Activated T-cell treated with anti-CD3 and anti-CD28 coated beads, Interleukin-2, amount 50 U/mL, for 4 hours (primary cell): ENCODE results near the gene VASP. TPM values are rescaled to one million over a fixed set of nuclear protein-coding genes. Genes with fewer than 3 reads are reported as not detected.
"Not testable (repeated sequence)": the region's sequence is repeated elsewhere in the genome, so short reads cannot be mapped to it uniquely, and the experiment has no call there.

Experiments used
- ATAC-seq, 2 donors: fragments of 200-7000 bp; cut with Tn5 transposase; one replicate each; pipeline ENCODE4 v1.10.0; 2021
- DNase-seq: peaks from one replicate; pipeline ENCODE4 v3.0.0-alpha.2; 2020
- H3K27me3 Mint-ChIP-seq: one replicate; pipeline ENCODE4 v1.8.0; 2021; ENCODE audit warnings: low read depth, mixed read lengths
- H3K36me3 Mint-ChIP-seq: one replicate; pipeline ENCODE4 v1.8.0; 2022; ENCODE audit warnings: mixed read lengths; ENCODE audit not compliant: insufficient read depth
- H3K4me1 Mint-ChIP-seq: one replicate; pipeline ENCODE4 v1.8.0; 2021; ENCODE audit warnings: low read depth, mixed read lengths
- H3K4me3 Mint-ChIP-seq: one replicate; pipeline ENCODE4 v1.8.0; 2021; ENCODE audit warnings: mild to moderate bottlenecking, moderate library complexity, mixed read lengths
- H3K9me3 Mint-ChIP-seq: one replicate; pipeline ENCODE4 v1.8.0; 2021; ENCODE audit warnings: mixed read lengths
- total RNA-seq, 3 donors: library from RNA; stranded (reverse); gene quantifications; one replicate each; pipeline ENCODE4 v1.2.1, GENCODE V29; 2021

Gene VASP
- total RNA-seq, 3 donors from 2014 or later: 135 to 164 (median 157) TPM

DNA sequence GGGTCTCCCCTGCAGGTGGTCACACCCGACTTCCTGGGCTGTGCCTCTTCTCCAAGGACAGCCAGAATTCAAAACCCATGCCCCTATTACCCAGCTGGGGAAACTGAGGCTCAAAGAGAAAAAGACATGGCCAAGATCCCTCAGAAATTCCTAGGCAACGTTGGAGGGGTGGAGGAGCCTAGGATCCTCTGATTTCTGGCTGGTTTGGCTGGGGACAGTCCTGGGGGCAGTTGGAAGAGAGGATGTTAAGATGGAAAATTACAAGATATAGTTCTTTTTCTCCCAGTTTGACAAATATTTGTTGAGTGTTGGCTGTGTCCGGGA, 2.4 kb downstream of the VASP start:
- Mint-ChIP-seq H3K27me3 (no peaks in the 10 kb centered on the region), H3K36me3 (peaks cover 3% of the 10 kb centered on the region)

DNA sequence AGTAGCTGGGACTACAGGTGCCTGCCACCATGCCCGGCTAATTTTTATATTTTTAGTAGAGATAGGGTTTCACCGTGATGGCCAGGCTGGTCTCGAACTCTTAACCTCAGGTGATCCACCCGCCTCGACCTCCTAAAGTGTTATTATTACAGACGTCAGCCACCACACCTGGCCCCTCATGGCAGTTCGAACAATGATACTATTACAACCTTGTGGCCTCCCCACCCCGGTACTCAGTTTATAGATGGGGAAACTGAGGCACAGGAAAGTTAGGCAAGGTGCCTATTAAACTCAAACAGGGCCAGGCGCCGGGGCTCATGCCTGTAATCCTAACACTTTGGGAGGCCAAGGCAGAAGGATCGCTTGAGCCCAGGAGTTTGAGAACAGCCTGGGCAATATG, 3.1 kb downstream of the VASP start:
- peak overlapping the region; percentile 88 for H3K4me3 Mint-ChIP-seq

More for the DNA sequence above, 2.4 kb downstream of the VASP start:
- H3K9me3 Mint-ChIP-seq: no peaks in the 10 kb centered on the region
- peak overlapping the region; percentile 88 for H3K4me3 Mint-ChIP-seq
- ATAC-seq (no peak), DNase-seq (no peak)
- peaks cover 58% of the 10 kb centered on the region for H3K4me1 Mint-ChIP-seq

DNA sequence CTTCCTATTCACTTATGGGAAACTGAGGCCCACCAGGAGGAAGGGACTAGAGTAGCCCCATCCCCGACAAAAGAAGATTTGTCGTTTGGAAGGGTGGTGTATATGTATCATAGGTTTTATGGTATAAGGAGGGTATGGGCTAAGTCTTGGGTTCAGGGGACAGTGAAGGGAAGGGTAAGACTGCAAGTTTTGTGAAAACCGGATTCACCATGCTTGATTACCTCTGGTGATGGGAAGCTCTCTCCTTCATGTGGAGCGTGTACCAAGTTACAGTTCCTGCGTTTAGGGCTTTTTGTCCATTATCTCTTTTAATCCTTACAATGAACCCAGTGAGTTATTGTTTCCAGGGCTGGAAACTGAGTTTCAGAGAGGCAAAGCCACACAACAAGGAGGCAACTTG, 3.8 kb downstream of the VASP start:
- H3K4me1 Mint-ChIP-seq: peaks cover 61% of the 10 kb centered on the region
- H3K36me3 Mint-ChIP-seq: peaks cover 3% of the 10 kb centered on the region
- H3K4me3 Mint-ChIP-seq: peak overlapping the region; percentile 45
- ATAC-seq (no peak), DNase-seq (no peak)
- H3K9me3 Mint-ChIP-seq: no peaks in the 10 kb centered on the region
- H3K27me3 Mint-ChIP-seq: no peaks in the 10 kb centered on the region

More for the DNA sequence above, 3.1 kb downstream of the VASP start:
- H3K9me3 Mint-ChIP-seq, ATAC-seq, DNase-seq, H3K36me3 Mint-ChIP-seq, H3K27me3 Mint-ChIP-seq: not testable (repeated sequence)
- peaks cover 61% of the 10 kb centered on the region for H3K4me1 Mint-ChIP-seq

DNA sequence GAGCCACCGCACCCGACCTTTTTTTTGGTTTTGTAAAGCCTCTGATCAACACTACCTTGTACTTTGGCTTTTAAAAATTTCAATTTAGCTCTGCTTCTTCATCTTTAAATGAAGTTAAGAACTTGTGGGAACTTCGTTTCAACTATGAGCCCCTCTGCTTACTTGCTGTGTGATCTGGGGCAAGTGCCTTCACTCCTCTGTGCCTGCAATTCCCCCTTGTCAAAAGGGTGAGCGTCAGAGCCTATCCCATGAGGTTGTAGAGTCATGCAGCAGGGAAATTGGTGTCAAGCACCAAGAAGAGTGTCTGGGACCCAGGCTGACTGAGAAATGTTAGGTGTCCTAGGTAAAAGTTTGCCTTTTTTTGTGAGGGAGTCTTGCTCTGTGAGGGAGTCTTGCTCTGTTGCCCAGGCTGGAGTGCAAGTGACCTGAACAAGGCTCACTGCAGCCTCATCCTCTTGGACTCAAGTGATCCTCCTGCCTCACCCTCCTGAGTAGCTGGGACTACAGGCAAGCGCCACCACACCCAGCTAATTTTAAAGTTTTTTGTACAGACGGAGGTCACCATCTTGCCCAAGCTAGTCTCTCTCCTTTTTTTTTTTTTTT, 5.7 kb downstream of the VASP start:
- DNase-seq: no peak
- no peak for ATAC-seq
- no peak overlapping the region for H3K4me3 Mint-ChIP-seq
- H3K27me3 Mint-ChIP-seq: no peaks in the 10 kb centered on the region
- H3K9me3 Mint-ChIP-seq: no peaks in the 10 kb centered on the region
- peaks cover 64% of the 10 kb centered on the region for H3K4me1 Mint-ChIP-seq
- peaks cover 10% of the 10 kb centered on the region for H3K36me3 Mint-ChIP-seq

DNA sequence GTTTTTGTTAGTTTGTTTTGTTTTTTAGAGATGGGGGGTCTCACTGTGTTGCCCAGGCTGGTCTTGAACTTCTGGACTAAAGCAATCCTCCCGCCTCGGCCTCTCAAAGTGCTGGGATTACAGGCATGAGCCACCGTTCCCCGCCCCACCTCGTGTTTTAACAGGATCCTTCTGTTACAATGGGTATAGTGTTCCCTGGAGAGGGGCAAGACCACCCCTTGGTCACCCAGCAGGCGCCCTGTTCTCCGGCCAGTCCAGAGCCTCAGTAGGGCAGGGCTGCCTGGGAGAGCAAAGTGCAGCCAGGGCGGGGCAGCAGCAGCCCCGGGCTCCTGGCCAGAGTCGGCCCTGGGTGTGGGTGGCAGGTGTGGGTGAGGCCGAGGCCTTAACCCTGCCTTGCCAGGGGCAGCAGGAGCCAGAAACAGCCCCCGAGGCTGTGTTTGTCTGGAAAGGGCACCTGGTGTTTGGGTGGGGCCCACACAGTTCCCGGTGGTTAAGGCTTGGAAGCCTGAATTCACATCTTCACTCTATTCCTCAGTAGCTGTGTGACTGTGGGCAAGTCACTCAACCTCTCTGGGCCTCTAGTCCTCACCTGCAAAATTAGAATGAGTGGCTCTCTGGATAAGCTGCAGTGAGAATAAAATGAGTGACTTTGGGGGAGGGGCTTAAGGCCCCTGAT, 7.2 kb downstream of the VASP start:
- Mint-ChIP-seq H3K36me3 (peaks cover 11% of the 10 kb centered on the region), H3K9me3 (no peaks in the 10 kb centered on the region), H3K27me3 (no peaks in the 10 kb centered on the region), H3K4me1 (peaks cover 59% of the 10 kb centered on the region), H3K4me3 (peak overlapping the region; percentile 11)
- ATAC-seq (peak; percentile 53 to 60), DNase-seq (no peak)

DNA sequence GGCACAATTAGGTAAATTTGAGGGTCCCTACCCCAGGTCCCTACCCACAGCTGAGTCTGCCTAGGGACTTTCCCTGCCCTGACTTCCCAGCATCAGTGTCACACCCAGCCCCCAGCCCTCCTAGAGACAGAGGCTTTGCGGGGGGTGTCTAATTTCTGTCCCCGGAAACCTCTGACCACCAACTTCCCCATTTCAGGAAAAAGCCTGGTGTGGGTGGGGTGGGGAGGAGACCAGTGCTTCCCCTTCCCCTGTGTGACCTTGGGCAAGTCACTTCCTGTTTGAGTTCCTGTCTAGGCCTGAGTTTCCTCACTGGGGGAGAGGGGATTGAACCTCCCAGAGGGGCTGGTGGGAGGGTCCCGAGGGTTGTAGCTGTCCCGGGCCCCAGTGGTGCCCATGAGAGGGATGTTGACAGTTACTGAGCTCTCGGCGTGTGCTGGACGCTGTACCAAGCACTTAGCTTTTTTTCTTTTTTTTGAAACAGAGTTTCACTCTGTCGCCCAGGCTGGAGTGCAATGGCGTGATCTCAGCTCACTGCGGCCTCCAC, 7.9 kb downstream of the VASP start:
- H3K36me3 Mint-ChIP-seq: peaks cover 14% of the 10 kb centered on the region
- DNase-seq (no peak), ATAC-seq (peak; percentile 52 to 67)
- H3K9me3 Mint-ChIP-seq: no peaks in the 10 kb centered on the region
- peak overlapping the region; percentile 13 for H3K4me3 Mint-ChIP-seq
- H3K27me3 Mint-ChIP-seq: no peaks in the 10 kb centered on the region
- peaks cover 54% of the 10 kb centered on the region for H3K4me1 Mint-ChIP-seq

DNA sequence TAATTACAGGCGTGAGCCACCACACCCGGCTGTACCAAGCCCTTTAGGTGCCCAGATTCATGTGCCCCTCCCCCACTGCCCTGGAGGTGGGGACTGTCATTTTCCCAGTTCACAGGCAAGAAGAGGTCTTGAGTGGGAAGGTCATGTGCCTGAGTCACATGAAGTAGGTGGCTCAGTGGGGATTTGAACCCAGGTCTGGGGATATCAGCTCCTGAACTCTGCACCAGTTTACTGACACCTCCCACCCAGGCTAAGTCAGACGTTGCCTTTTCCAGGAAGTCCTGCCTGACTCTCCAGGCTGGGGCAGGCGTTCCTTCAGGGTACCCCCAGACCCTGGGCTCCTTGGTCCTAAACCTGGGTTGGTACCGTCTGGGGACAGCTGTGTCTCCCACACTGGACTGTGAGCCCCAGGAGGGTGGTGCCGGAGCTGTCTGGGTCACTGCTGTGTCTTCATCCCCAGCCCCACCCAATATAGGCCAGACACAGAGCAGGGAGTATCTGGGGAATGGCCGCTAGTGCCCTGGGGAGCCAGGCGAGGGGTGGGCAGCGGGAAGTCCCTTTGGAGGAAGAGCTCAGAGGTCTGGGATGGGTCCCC, 8.6 kb downstream of the VASP start:
- H3K36me3 Mint-ChIP-seq: peaks cover 16% of the 10 kb centered on the region
- ATAC-seq: peak; percentile 12
- no peak overlapping the region for H3K4me3 Mint-ChIP-seq
- H3K27me3 Mint-ChIP-seq: no peaks in the 10 kb centered on the region
- H3K9me3 Mint-ChIP-seq: no peaks in the 10 kb centered on the region
- H3K4me1 Mint-ChIP-seq: peaks cover 50% of the 10 kb centered on the region
- DNase-seq: no peak

DNA sequence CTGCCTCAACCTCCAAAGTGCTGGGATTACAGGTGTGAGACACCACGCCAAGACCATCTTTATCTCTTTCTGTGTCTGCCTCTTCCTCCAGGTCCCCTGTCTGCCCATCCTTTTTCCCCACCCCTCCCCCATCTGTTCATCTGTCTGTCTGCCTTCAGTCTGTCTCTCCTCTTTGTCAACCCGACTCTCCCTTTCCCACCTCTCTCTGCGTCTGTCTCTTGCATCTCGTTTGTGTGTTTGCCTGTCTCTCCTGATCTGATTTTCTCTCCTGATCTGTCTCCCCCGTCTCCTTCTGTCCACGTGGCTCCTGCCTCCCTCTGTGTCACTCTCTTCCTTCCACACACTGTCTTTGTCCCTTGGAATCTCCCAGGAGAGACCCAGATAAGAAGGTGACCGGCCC, 10.0 kb downstream of the VASP start:
- ATAC-seq: no peak
- peaks cover 16% of the 10 kb centered on the region for H3K36me3 Mint-ChIP-seq
- H3K9me3 Mint-ChIP-seq: no peaks in the 10 kb centered on the region
- no peak for DNase-seq
- H3K27me3 Mint-ChIP-seq: no peaks in the 10 kb centered on the region
- H3K4me1 Mint-ChIP-seq: peaks cover 40% of the 10 kb centered on the region
- no peak overlapping the region for H3K4me3 Mint-ChIP-seq

DNA sequence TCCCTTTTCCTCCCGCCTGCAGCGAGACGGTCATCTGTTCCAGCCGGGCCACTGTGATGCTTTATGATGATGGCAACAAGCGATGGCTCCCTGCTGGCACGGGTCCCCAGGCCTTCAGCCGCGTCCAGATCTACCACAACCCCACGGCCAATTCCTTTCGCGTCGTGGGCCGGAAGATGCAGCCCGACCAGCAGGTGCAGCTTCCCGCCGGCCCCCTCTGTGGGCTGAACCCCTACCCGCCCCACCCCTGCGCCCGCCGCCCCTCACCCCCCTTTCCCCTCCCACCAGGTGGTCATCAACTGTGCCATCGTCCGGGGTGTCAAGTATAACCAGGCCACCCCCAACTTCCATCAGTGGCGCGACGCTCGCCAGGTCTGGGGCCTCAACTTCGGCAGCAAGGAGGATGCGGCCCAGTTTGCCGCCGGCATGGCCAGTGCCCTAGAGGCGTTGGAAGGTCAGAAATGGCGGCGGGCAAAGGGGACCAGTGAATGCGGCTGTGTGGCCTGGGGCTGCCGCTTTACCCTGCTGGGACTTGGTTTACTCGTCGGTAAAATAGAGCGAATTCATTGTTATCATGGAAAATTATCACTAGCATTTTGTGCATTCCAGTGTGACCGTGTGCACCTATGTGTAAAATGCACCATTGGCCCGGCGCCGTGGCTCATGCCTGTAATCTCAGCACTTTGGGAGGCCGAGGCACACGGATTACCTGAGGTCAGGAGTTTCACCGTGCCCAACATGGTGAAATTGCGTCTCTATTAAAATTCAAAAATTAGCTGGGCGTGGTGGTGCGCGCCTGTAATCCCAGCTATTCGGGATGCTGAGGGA, 10.6 kb downstream of the VASP start:
- no peak overlapping the region for H3K4me3 Mint-ChIP-seq
- no peaks in the 10 kb centered on the region for H3K9me3 Mint-ChIP-seq
- no peaks in the 10 kb centered on the region for H3K27me3 Mint-ChIP-seq
- ATAC-seq (no peak), DNase-seq (no peak)
- H3K4me1 Mint-ChIP-seq: peaks cover 38% of the 10 kb centered on the region
- H3K36me3 Mint-ChIP-seq: peaks cover 16% of the 10 kb centered on the region

DNA sequence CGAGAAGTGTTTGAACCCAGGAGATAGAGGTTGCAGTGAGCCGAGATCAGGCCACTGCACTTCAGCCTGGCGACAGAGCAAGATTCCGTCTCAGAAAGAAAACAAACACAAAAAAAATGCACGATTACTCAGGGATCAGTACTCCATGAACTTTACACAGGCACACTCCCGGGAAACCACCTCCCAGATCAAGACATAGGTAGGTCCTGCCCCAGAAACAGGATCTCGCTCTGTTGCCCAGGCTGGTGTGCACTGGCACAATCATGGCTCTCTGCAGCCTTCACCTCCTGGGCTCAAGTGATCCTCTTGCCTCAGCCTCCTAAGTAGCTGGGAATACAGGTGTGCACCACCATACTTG, 11.2 kb downstream of the VASP start:
- H3K9me3 Mint-ChIP-seq: no peaks in the 10 kb centered on the region
- no peaks in the 10 kb centered on the region for H3K27me3 Mint-ChIP-seq
- peaks cover 36% of the 10 kb centered on the region for H3K4me1 Mint-ChIP-seq
- ATAC-seq (no peak), DNase-seq (no peak)
- no peak overlapping the region for H3K4me3 Mint-ChIP-seq
- H3K36me3 Mint-ChIP-seq: peaks cover 16% of the 10 kb centered on the region

DNA sequence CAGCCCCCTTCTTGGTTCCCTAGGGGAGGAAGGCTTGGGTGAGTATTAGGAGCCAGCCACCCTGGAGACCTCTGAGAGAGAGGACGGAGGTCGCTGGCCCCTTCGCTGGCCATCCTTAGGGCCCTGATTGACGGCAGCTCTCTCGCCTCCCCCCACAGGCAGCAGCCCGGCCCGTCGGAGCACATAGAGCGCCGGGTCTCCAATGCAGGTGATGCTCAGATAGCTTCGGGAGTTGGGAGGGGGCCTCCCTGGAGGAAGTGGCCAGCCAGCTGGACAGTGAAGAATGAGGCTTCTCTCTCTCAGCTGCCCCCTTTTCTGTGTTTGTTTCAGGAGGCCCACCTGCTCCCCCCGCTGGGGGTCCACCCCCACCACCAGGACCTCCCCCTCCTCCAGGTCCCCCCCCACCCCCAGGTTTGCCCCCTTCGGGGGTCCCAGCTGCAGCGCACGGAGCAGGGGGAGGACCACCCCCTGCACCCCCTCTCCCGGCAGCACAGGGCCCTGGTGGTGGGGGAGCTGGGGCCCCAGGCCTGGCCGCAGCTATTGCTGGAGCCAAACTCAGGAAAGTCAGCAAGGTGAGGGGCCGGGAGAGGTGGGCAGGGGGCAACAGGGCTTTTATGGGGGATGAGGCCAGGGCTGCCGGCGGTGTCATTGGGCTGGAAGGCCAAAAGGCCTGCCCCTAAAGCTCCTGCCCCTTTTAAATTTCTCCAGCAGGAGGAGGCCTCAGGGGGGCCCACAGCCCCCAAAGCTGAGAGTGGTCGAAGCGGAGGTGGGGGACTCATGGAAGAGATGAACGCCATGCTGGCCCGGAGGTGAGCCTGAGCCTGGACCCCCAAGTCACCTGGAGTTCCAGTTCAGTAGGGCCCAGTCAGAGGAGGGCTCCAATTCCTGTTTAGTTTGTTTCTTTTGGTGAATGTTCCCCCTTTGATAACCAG, 15.0 kb downstream of the VASP start:
- Mint-ChIP-seq H3K4me1 (peaks cover 10% of the 10 kb centered on the region), H3K9me3 (no peaks in the 10 kb centered on the region), H3K27me3 (no peaks in the 10 kb centered on the region), H3K4me3 (no peak overlapping the region), H3K36me3 (peaks cover 27% of the 10 kb centered on the region)
- ATAC-seq: no peak
- no peak for DNase-seq

DNA sequence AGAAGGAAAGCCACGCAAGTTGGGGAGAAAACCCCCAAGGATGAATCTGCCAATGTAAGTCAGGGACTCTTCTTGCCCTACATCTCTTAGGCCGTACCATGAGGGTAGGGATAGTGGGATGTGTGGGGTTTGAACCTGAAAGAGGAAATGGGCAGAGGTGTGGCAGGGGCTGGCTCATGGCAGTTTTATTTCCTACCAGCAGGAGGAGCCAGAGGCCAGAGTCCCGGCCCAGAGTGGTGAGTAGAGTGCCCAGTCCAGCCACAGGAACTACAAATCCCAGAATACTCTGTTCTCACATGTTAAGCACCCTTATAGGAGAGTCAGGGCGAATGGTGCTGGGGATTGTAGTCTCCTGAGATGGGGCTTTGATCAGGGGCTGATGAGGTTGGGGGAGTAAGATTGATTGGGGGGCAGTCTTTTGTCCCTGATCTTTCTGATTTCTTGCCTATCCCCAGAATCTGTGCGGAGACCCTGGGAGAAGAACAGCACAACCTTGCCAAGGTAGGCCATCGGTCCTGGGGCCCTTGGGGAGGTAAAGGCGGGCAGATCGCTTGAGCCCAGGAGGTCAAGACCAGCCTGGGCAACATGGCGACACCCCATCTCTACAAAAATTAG, 16.5 kb downstream of the VASP start:
- H3K4me1 Mint-ChIP-seq: peaks cover 18% of the 10 kb centered on the region
- no peaks in the 10 kb centered on the region for H3K27me3 Mint-ChIP-seq
- DNase-seq (peak; percentile 59), ATAC-seq (peak; percentile 99 to 100)
- H3K36me3 Mint-ChIP-seq: peaks cover 28% of the 10 kb centered on the region
- H3K4me3 Mint-ChIP-seq: no peak overlapping the region
- H3K9me3 Mint-ChIP-seq: no peaks in the 10 kb centered on the region

DNA sequence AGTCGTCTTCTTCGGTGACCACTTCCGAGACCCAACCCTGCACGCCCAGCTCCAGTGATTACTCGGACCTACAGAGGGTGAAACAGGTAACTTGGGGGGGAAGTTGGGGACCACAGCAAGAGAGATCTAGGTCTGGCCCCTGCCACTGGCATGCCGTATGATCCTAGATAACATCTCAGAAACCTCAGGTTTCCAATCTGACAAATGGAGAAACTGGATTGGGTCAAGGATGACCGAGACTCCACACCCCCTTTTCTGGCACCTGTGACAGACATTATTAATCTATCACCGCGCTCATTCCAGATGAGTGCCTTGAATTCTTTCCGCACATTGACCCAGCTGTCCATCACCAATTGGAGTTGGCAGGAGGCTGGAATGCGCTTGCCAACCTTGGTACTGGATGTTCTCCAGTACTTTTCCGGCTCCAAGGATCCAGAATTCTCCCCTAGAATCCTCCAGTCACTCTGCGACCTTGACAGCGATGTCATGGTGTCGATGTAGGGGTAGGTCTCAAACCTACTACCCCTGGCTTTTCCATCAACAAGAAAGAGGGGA, 17.4 kb downstream of the VASP start:
- H3K36me3 Mint-ChIP-seq: peaks cover 28% of the 10 kb centered on the region
- no peak overlapping the region for H3K4me3 Mint-ChIP-seq
- H3K27me3 Mint-ChIP-seq: no peaks in the 10 kb centered on the region
- H3K4me1 Mint-ChIP-seq: peaks cover 22% of the 10 kb centered on the region
- ATAC-seq (no peak), DNase-seq (no peak)
- H3K9me3 Mint-ChIP-seq: no peaks in the 10 kb centered on the region
